Lower leg skin (tissue), 3 donors: Measurements from ENCODE around the gene BPHL.

ENCODE experiments used
- POLR2A ChIP-seq, 2 donors: fragments of 450-650 bp; IDR thresholded peaks; one replicate each; pipeline ENCODE4 v1.6.1; 2016 to 2017; ENCODE audit warnings: antibody characterized with exemption in 2 of 2, mild to moderate bottlenecking in 1 of 2, moderate library complexity in 1 of 2
- TF ChIP-seq, protein P1 (sequence below), 3 donors: fragments of 450-650 bp; IDR thresholded peaks; one replicate each; pipeline ENCODE4 v1.5.1; 2016; ENCODE audit warnings: antibody characterized with exemption in 3 of 3, mild to moderate bottlenecking in 3 of 3, moderate library complexity in 2 of 3

DNA sequence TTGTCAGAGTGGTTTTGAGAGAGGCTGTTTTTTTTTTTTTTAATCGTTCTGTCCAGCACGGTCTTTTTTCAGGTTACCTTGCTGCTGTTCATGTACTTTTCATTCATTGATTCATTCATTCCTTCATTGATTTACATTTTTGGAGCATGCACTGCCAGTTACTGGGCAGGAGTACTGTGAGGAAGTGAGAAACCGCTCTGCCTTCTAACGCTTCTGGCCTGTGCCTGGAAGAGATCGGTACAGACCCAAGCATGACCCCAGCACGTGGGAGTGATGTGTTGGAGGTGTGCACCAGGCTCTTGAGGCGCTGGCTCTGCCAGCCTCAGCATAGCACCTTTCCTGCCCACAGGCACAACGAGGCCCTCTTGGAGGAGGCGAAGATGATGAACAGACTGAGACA lies 41.1 kb upstream of the BPHL start:
- no peak for TF ChIP-seq POLR2A (IDR thresholded peaks at IDR 0.05)
- TF ChIP-seq, protein P1, sequence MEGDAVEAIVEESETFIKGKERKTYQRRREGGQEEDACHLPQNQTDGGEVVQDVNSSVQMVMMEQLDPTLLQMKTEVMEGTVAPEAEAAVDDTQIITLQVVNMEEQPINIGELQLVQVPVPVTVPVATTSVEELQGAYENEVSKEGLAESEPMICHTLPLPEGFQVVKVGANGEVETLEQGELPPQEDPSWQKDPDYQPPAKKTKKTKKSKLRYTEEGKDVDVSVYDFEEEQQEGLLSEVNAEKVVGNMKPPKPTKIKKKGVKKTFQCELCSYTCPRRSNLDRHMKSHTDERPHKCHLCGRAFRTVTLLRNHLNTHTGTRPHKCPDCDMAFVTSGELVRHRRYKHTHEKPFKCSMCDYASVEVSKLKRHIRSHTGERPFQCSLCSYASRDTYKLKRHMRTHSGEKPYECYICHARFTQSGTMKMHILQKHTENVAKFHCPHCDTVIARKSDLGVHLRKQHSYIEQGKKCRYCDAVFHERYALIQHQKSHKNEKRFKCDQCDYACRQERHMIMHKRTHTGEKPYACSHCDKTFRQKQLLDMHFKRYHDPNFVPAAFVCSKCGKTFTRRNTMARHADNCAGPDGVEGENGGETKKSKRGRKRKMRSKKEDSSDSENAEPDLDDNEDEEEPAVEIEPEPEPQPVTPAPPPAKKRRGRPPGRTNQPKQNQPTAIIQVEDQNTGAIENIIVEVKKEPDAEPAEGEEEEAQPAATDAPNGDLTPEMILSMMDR (IDR thresholded peaks at IDR 0.05): no peak
